GM12878 (cell line): ENCODE data around the gene ETV6. TPM values are rescaled to one million over a fixed set of nuclear protein-coding genes. Genes with fewer than 3 reads are reported as not detected.
"Not testable (repeated sequence)": the region's sequence is repeated elsewhere in the genome, so short reads cannot be mapped to it uniquely, and the experiment has no call there.

Experiments used
- ATAC-seq: fragments of 200-7000 bp; cut with Tn5 transposase; 3 replicates; pipeline ENCODE4 v1.9.1; 2020; ENCODE audit warnings: mild to moderate bottlenecking, moderate library complexity
- BruUV-seq: library from RNA; stranded (reverse); fragments of 400-500 nt; replicated peaks from 2 replicates; lab custom pipeline; 2021; lab: Mats Ljungman, UMichigan
- CTCF ChIA-PET: fragments of 300-600 bp; sonication (Branson Sonifier 250); formaldehyde crosslinking; extraction: SDS; loops from one replicate; lab custom pipeline; 2021; ENCODE audit warnings: inconsistent platforms; lab: Yijun Ruan, JAX
- POLR2A ChIA-PET: fragments of 350-600 bp; formaldehyde crosslinking; extraction: SDS; loops from one replicate; lab custom pipeline; 2021; ENCODE audit warnings: inconsistent platforms; lab: Charles Lee
- RAD21 ChIA-PET: fragments of 300-600 bp; sonication (Branson Sonifier 250); formaldehyde crosslinking; loops from one replicate; lab custom pipeline; 2023; ENCODE audit warnings: antibody characterized with exemption; ENCODE audit not compliant: unreplicated experiment; lab: Charles Lee
- SMC1A ChIA-PET: fragments of 300-600 bp; sonication (Branson Sonifier 250); formaldehyde crosslinking; loops from one replicate; lab custom pipeline; 2023; ENCODE audit not compliant: unreplicated experiment, uncharacterized antibody; lab: Charles Lee
- DNase-seq: peaks from one replicate; pipeline ENCODE4 v3.0.0-alpha.2; 2011; ENCODE audit warnings: low read depth, low spot score
- FAIRE-seq: peaks from 3 replicates; lab custom pipeline; 2011; peaks lifted over from hg19 to GRCh38; lab: Jason Lieb, UNC
- H2AFZ ChIP-seq: 2 replicates; pipeline ENCODE4 v1.6.0; 2011; ENCODE audit warnings: low read depth, low read length, control low read depth; ENCODE audit not compliant: control insufficient read depth
- H3K27ac ChIP-seq: 2 replicates; pipeline ENCODE4 v1.5.1; 2011; ENCODE audit warnings: control low read depth; ENCODE audit not compliant: control insufficient read depth, insufficient read depth
- H3K27me3 ChIP-seq, 2 experiments: replicated peaks in 1 of 2; 2 replicates each; pipeline versions ENCODE4 v1.6.0 to v1.6.1; 2011; ENCODE audit warnings: low read length in 1 of 2; ENCODE audit not compliant: control insufficient read depth in 2 of 2, insufficient read depth in 2 of 2
- H3K36me3 ChIP-seq, 2 experiments: 2 replicates each; pipeline ENCODE4 v1.5.1; 2011; ENCODE audit warnings: low read length in 1 of 2; ENCODE audit not compliant: control insufficient read depth in 2 of 2, insufficient read depth in 2 of 2
- H3K4me1 ChIP-seq: 2 replicates; pipeline ENCODE4 v1.6.1; 2011; ENCODE audit warnings: mild to moderate bottlenecking, low read length, moderate library complexity, mixed read lengths; ENCODE audit not compliant: control insufficient read depth, insufficient read depth
- H3K4me2 ChIP-seq: 2 replicates; pipeline ENCODE4 v1.6.0; 2011; ENCODE audit warnings: control low read depth; ENCODE audit not compliant: control insufficient read depth, insufficient read depth
- H3K4me3 ChIP-seq: fragments of 200-600 bp; sonication (generic); 2 replicates; pipeline ENCODE4 v1.5.1; 2016
- H3K79me2 ChIP-seq: 2 replicates; pipeline ENCODE4 v1.6.0; 2011; ENCODE audit warnings: low read length; ENCODE audit not compliant: control insufficient read depth, insufficient read depth
- H3K9ac ChIP-seq: 2 replicates; pipeline ENCODE4 v1.8.0; 2011; ENCODE audit warnings: low read length, control low read depth, mixed read lengths; ENCODE audit not compliant: control insufficient read depth, insufficient read depth
- H3K9me3 ChIP-seq: replicated peaks from 3 replicates; pipeline ENCODE4 v1.5.1; 2011; ENCODE audit warnings: mild to moderate bottlenecking, low read length; ENCODE audit not compliant: control insufficient read depth, insufficient read depth
- H4K20me1 ChIP-seq: 2 replicates; pipeline ENCODE4 v1.6.0; 2011; ENCODE audit not compliant: control insufficient read depth, insufficient read depth
- CEBPB ChIP-seq, 2 experiments: fragments of 150-350 bp in 1 of 2; IDR thresholded peaks; 2 replicates each; pipeline ENCODE4 v1.6.1; 2012 to 2014; ENCODE audit warnings: low read depth in 2 of 2, low read length in 2 of 2, borderline replicate concordance in 1 of 2, inconsistent platforms in 1 of 2
- ETV6 ChIP-seq, 2 experiments: fragments of 450-650 bp in 1 of 2; IDR thresholded peaks in 1 of 2; conservative IDR thresholded peaks in 1 of 2; 2 replicates each; pipeline ENCODE4 v1.6.1; 2014; ENCODE audit warnings: antibody characterized with exemption in 1 of 2, borderline replicate concordance in 1 of 2, low read depth in 1 of 2, mild to moderate bottlenecking in 1 of 2, moderate library complexity in 1 of 2
- FOS ChIP-seq: IDR thresholded peaks from 3 replicates; pipeline ENCODE4 v1.6.1; 2011; ENCODE audit warnings: borderline replicate concordance; ENCODE audit not compliant: insufficient read length; ENCODE audit errors: extremely low read depth
- GATAD2B ChIP-seq: fragments of 450-650 bp; conservative IDR thresholded peaks from 2 replicates; pipeline ENCODE4 v1.6.1; 2017; ENCODE audit warnings: low read depth, mild to moderate bottlenecking, moderate library complexity
- HCFC1 ChIP-seq: fragments of 150-350 bp; IDR thresholded peaks from 2 replicates; pipeline ENCODE4 v1.6.1; 2014; ENCODE audit warnings: low read length
- MXI1 ChIP-seq: fragments of 150-350 bp; IDR thresholded peaks from 2 replicates; pipeline ENCODE4 v1.6.1; 2011; ENCODE audit warnings: low read depth, mild to moderate bottlenecking, inconsistent platforms, low read length, improper control_type of control experiment
- NFXL1 ChIP-seq: fragments of 450-650 bp; IDR thresholded peaks from 2 replicates; pipeline ENCODE4 v1.6.1; 2017; ENCODE audit warnings: antibody characterized with exemption, mild to moderate bottlenecking, borderline replicate concordance
- POLR2A ChIP-seq: IDR thresholded peaks from 2 replicates; pipeline ENCODE4 v1.6.1; 2011; ENCODE audit warnings: low read depth, mild to moderate bottlenecking, low read length
- POU2F2 ChIP-seq: IDR thresholded peaks from 3 replicates; pipeline ENCODE4 v1.6.1; 2011; ENCODE audit warnings: low read depth, mild to moderate bottlenecking, low read length, borderline replicate concordance
- RELA ChIP-seq: fragments of 450-650 bp; IDR thresholded peaks from 2 replicates; pipeline ENCODE4 v1.8.0; 2014; ENCODE audit warnings: borderline replicate concordance; ENCODE audit not compliant: partially characterized antibody
- TCF12 ChIP-seq: IDR thresholded peaks from 2 replicates; pipeline ENCODE4 v1.6.1; 2011; ENCODE audit warnings: low read depth, mild to moderate bottlenecking, low read length
- YY1 ChIP-seq: IDR thresholded peaks from 2 replicates; pipeline ENCODE4 v1.6.1; 2011; ENCODE audit warnings: low read depth, mild to moderate bottlenecking, low read length
- ZZZ3 ChIP-seq: IDR thresholded peaks from 2 replicates; pipeline ENCODE4 v1.6.1; 2011; ENCODE audit warnings: low read depth; ENCODE audit not compliant: control insufficient read depth, insufficient read length
- whole genome bisulfite sequencing: methylation state at CpG from one replicate; pipeline ENCODE4 v1.1.6; 2016; ENCODE audit warnings: low lambda C conversion rate; ENCODE audit not compliant: insufficient replicate concordance, insufficient coverage; ENCODE audit errors: missing lambda C conversion rate; 5-methylcytosine and 5-hydroxymethylcytosine counted together
- in situ Hi-C: fragments of 300-500 bp; cut with MboI; formaldehyde crosslinking; loops from 9 replicates; pipeline ENCODE4 v1.14.3; 2018; ENCODE audit warnings: mixed read lengths
- intact Hi-C: fragments of 100-400 bp; cut with micrococcal nuclease; formaldehyde crosslinking; loops from one replicate; pipeline ENCODE4 v1.14.2; 2022; ENCODE audit not compliant: unreplicated experiment
- polyA plus RNA-seq, 11 experiments: library from polyadenylated mRNA; depleted of rRNA in 4 of 11; unstranded in 6 of 11; stranded (reverse) in 5 of 11; fragments of >200 nt; fragmentation: Nextera tagmentation in 4 of 11; fragmentation: Illumina TruSeq in 1 of 11; extraction: Ambion mirVana in 4 of 11; extraction: Trizol in 1 of 11; gene quantifications; 1 replicate in 1 of 11; 2 replicates in 10 of 11; pipeline versions ENCODE4 v1.2.1 to v1.2.3, GENCODE V29; 2011 to 2016; ENCODE audit warnings: inconsistent platforms in 2 of 11, missing spikeins in 2 of 11, low read depth in 1 of 11
- total RNA-seq, 4 experiments: library from RNA; depleted of rRNA in 3 of 4; stranded (reverse); fragments of >200 nt in 3 of 4; fragmentation: Illumina TruSeq in 1 of 4; extraction: Trizol in 1 of 4; gene quantifications; 2 replicates each; pipeline versions ENCODE4 v1.2.1 to v1.2.3, GENCODE V29; 2013 to 2021
- TF ChIP-seq, protein P1 (sequence below): fragments of 450-650 bp; IDR thresholded peaks from 2 replicates; pipeline ENCODE4 v1.6.1; 2014; ENCODE audit warnings: mild to moderate bottlenecking
- TF ChIP-seq, protein P2 (sequence below): fragments of 450-650 bp; IDR thresholded peaks from 2 replicates; pipeline ENCODE4 v1.6.1; 2016; ENCODE audit warnings: mild to moderate bottlenecking

The ETV6 gene
- total and polyA plus RNA-seq, 10 of the 15 experiments (the other 5 are each of a cell fraction or from before 2014, with no cell fraction given) = 6.6 to 74.8 (median 24.6) TPM

DNA sequence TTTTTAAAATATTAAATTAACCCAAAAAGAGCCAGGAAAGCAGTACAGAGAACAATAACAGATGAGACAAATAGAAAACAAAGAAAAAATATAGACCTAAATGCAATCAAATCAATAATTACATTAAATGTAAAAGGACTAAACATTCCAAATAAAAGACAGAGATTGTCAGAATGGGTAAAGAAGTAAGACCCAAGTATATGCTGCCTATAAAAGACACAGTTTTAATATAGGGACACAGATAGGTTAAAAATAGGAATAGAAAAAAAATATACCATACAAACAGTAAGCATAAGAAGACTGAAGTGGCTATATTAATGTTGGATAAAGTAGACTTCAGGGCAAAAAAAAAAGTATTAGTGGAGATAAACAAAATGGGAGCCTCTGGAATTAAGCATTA, 258.2 kb downstream of the ETV6 start (continued):
- TF ChIP-seq HCFC1 (no peak), YY1 (no peak)
- TF ChIP-seq, protein P1, sequence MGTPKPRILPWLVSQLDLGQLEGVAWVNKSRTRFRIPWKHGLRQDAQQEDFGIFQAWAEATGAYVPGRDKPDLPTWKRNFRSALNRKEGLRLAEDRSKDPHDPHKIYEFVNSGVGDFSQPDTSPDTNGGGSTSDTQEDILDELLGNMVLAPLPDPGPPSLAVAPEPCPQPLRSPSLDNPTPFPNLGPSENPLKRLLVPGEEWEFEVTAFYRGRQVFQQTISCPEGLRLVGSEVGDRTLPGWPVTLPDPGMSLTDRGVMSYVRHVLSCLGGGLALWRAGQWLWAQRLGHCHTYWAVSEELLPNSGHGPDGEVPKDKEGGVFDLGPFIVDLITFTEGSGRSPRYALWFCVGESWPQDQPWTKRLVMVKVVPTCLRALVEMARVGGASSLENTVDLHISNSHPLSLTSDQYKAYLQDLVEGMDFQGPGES = no peak

DNA sequence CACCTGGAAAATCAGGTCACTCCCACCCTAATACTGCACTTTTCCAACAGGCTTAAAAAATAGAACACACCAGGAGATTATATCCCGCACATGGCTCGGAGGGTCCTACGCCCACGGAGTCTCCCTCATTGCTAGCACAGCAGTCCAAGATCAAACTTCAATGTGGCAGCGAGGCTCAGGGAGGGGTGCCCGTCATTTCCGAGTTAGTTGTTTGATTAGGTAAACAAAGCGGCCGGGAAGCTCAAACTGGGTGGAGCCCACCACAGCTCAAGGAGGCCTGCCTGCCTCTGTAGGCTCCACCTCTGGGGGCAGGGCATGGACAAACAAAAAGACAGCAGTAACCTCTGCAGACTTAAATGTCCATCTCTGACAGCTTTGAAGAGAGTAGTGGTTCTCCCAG, 259.9 kb downstream of the ETV6 start:
- intact Hi-C loops, H3K4me2 ChIP-seq, BruUV-seq, H3K4me1 ChIP-seq, H3K4me3 ChIP-seq, H3K27me3 ChIP-seq, H3K27ac ChIP-seq, DNase-seq, H4K20me1 ChIP-seq, H3K36me3 ChIP-seq, H3K79me2 ChIP-seq, ATAC-seq, H3K9me3 ChIP-seq, RAD21 ChIA-PET, POLR2A ChIA-PET, FAIRE-seq, in situ Hi-C loops, H2AFZ ChIP-seq, H3K9ac ChIP-seq: not testable (repeated sequence)
- SMC1A ChIA-PET = interaction anchor here (1.0 kb wide), 1 partner anchor 49 kb away, joined by 3 read pairs; no protein-coding TSS in a partner anchor
- WGBS = 78% methylated on average over 9 of the region's 9 CpGs
- CTCF ChIA-PET = interaction anchor here (1.1 to 2.0 kb wide), 2 partner anchors 13 to 23 kb away, joined by 3 to 4 read pairs; no protein-coding TSS in a partner anchor

DNA sequence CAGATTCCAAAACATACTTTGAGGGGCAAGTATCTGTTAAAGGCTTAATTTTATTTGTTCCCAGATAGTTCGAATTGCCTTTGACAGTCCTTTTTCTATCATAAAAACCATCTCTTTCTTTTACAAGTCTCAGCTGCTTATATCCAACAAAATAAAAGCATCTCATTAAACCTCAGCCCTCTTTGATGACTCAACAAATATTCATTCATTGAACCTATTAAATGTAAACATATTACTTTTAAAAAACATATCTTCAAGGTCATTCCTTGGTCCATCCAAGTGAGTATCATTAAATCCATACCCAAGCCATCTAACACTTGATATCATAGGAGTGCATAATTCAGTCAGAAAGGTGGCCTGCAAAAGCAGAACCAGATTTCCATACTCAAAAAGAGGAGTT, 266.6 kb downstream of the ETV6 start:
- CTCF ChIA-PET = interaction anchor here (0.6 to 1.2 kb wide), 2 partner anchors 11 to 118 kb away, joined by 3 read pairs; no protein-coding TSS in a partner anchor
- BruUV-seq = no TSS peak
- RAD21 ChIA-PET = no interaction called here
- H3K36me3 ChIP-seq = no peaks in the 10 kb centered on the region
- no peak overlapping the region for H3K9ac ChIP-seq
- H4K20me1 ChIP-seq = no peaks in the 10 kb centered on the region
- no peak overlapping the region for H2AFZ ChIP-seq
- H3K79me2 ChIP-seq = no peaks in the 10 kb centered on the region
- no peak overlapping the region for H3K4me2 ChIP-seq
- intact Hi-C loops = no loop called here
- H3K9me3 ChIP-seq = no peaks in the 10 kb centered on the region
- H3K4me3 ChIP-seq = no peak overlapping the region
- in situ Hi-C loops = no loop called here
- POLR2A ChIA-PET = no interaction called here
- WGBS = 48% methylated on average over 1 of the region's 1 CpG
- ATAC-seq = no peak
- FAIRE-seq = no peak
- H3K4me1 ChIP-seq = no peaks in the 10 kb centered on the region
- SMC1A ChIA-PET = no interaction called here
- no peak for DNase-seq
- no peaks in the 10 kb centered on the region for H3K27me3 ChIP-seq
- H3K27ac ChIP-seq = no peak overlapping the region
- TF ChIP-seq FOS (no peak), POLR2A (no peak), CEBPB (IDR thresholded peaks at IDR 0.05; ENCODE audit: borderline replicate concordance in 1 of 2, low read depth in 2 of 2, low read length in 2 of 2) (no peak), ETV6 (conservative IDR thresholded peaks at IDR 0.05 in 1 of 2, IDR thresholded peaks at IDR 0.05 in 1 of 2; ENCODE audit: borderline replicate concordance in 1 of 2, low read depth in 1 of 2) (no peak), POU2F2 (no peak), TCF12 (no peak), NFXL1 (no peak), ZZZ3 (no peak), RELA (no peak), GATAD2B (no peak), MXI1 (no peak)
- TF ChIP-seq, protein P2, sequence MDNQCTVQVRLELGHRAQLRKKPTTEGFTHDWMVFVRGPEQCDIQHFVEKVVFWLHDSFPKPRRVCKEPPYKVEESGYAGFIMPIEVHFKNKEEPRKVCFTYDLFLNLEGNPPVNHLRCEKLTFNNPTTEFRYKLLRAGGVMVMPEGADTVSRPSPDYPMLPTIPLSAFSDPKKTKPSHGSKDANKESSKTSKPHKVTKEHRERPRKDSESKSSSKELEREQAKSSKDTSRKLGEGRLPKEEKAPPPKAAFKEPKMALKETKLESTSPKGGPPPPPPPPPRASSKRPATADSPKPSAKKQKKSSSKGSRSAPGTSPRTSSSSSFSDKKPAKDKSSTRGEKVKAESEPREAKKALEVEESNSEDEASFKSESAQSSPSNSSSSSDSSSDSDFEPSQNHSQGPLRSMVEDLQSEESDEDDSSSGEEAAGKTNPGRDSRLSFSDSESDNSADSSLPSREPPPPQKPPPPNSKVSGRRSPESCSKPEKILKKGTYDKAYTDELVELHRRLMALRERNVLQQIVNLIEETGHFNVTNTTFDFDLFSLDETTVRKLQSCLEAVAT = no peak
